ENCODE measurements around the gene GOLGA8B.
"Not testable (repeated sequence)": the region's sequence is repeated elsewhere in the genome, so short reads cannot be mapped to it uniquely, and the experiment has no call there.

DNA sequence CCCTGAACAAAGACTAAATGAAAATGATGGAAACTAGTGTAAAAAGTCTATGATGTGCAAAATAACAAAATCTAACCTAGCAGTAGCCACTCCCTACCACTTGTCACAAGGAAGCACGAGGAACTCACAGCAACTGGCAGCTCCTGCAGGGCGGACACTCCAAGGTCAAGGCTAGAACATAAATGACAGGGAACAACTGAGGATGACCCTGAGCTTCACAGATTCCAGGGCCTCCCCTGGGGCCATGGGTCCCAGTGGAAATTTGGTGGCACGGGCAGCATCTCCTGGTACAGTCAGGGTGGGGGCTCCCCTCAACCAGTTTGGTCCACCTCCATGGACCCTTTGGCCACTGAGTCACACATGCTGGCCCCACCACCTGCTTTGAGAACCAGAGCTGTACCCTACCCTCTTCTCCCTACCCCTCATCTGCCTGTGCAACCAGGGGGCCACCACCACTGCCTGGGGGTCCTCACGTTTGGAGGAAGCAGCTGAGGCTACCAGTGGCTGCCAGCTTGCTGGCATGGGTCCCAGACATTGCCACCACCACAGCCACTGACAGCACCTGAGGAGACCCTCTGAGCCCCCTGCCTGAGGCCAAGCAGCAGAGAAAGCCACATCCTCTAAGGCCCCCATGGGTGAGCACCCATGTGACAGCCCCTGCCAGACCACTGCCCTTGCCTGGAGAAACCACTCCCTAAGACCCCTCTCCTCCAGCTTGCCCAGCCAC is 13.6 kb downstream of the GOLGA8B start:
- TF ChIP-seq, protein P1, sequence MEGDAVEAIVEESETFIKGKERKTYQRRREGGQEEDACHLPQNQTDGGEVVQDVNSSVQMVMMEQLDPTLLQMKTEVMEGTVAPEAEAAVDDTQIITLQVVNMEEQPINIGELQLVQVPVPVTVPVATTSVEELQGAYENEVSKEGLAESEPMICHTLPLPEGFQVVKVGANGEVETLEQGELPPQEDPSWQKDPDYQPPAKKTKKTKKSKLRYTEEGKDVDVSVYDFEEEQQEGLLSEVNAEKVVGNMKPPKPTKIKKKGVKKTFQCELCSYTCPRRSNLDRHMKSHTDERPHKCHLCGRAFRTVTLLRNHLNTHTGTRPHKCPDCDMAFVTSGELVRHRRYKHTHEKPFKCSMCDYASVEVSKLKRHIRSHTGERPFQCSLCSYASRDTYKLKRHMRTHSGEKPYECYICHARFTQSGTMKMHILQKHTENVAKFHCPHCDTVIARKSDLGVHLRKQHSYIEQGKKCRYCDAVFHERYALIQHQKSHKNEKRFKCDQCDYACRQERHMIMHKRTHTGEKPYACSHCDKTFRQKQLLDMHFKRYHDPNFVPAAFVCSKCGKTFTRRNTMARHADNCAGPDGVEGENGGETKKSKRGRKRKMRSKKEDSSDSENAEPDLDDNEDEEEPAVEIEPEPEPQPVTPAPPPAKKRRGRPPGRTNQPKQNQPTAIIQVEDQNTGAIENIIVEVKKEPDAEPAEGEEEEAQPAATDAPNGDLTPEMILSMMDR (IDR thresholded peaks at IDR 0.05) = not testable (repeated sequence)
- TF ChIP-seq POLR2A (IDR thresholded peaks at IDR 0.05) = not testable (repeated sequence)

All from uterus (tissue), 2 donors.